ENCODE results near the gene C1QTNF7.
A peak's percentile ranks its signal among the peaks of the same experiment; 100 is the strongest.

The C1QTNF7 gene

GRCh38 chr4:15479089-15479912, 51.5 kb downstream of the C1QTNF7 start:
- 5 to 6% methylated on average over 11 of the region's 11 CpGs for WGBS, 2 experiments

GRCh38 chr4:15479913-15480185, 52.0 kb downstream of the C1QTNF7 start:
- no peaks in the 10 kb centered on the region for H3K9me3 ChIP-seq (ENCODE audit: control insufficient read depth, low read length)

More at GRCh38 chr4:15479089-15479912, 51.5 kb downstream of the C1QTNF7 start:
- Histone ChIP-seq H3K9me3 (ENCODE audit: control insufficient read depth, low read length) (no peaks in the 10 kb centered on the region), H3K27ac (ENCODE audit: insufficient read depth, low read depth, low read length, poor library complexity, severe bottlenecking) (peak overlapping the region; percentile 89), H3K4me1 (ENCODE audit: control insufficient read depth, insufficient read depth, low read length) (peaks cover 7% of the 10 kb centered on the region), H3K36me3 (ENCODE audit: control insufficient read depth, insufficient read depth, low read length) (no peaks in the 10 kb centered on the region), H3K4me3 (ENCODE audit: insufficient read depth, low read depth, low read length) (peak overlapping the region; percentile 49), H3K27me3 (ENCODE audit: control insufficient read depth, insufficient read depth, low read length, poor library complexity, severe bottlenecking) (no peaks in the 10 kb centered on the region)

GRCh38 chr4:15481961-15482745, 54.3 kb downstream of the C1QTNF7 start:
- no peaks in the 10 kb centered on the region for H3K36me3 ChIP-seq (ENCODE audit: control insufficient read depth, insufficient read depth, low read length)
- H3K9me3 ChIP-seq (ENCODE audit: control insufficient read depth, low read length): no peaks in the 10 kb centered on the region
- H3K4me3 ChIP-seq (ENCODE audit: insufficient read depth, low read depth, low read length): no peak overlapping the region
- H3K4me1 ChIP-seq (ENCODE audit: control insufficient read depth, insufficient read depth, low read length): peaks cover 7% of the 10 kb centered on the region
- WGBS, 2 experiments: 94 to 100% methylated on average over 1 to 2 of the region's 2 CpGs
- H3K27me3 ChIP-seq (ENCODE audit: control insufficient read depth, insufficient read depth, low read length, poor library complexity, severe bottlenecking): no peaks in the 10 kb centered on the region
- no peak overlapping the region for H3K27ac ChIP-seq (ENCODE audit: insufficient read depth, low read depth, low read length, poor library complexity, severe bottlenecking)

More at GRCh38 chr4:15479913-15480185, 52.0 kb downstream of the C1QTNF7 start:
- peaks cover 7% of the 10 kb centered on the region for H3K4me1 ChIP-seq (ENCODE audit: control insufficient read depth, insufficient read depth, low read length)
- no peaks in the 10 kb centered on the region for H3K27me3 ChIP-seq (ENCODE audit: control insufficient read depth, insufficient read depth, low read length, poor library complexity, severe bottlenecking)
- WGBS, 2 experiments: 76 to 77% methylated on average over 3 of the region's 3 CpGs
- H3K4me3 ChIP-seq (ENCODE audit: insufficient read depth, low read depth, low read length): peak overlapping the region; percentile 49
- H3K36me3 ChIP-seq (ENCODE audit: control insufficient read depth, insufficient read depth, low read length): no peaks in the 10 kb centered on the region
- H3K27ac ChIP-seq (ENCODE audit: insufficient read depth, low read depth, low read length, poor library complexity, severe bottlenecking): no peak overlapping the region

GRCh38 chr4:15482842-15483241, 55.0 kb downstream of the C1QTNF7 start:
- H3K4me1 ChIP-seq (ENCODE audit: control insufficient read depth, insufficient read depth, low read length): peaks cover 7% of the 10 kb centered on the region
- H3K36me3 ChIP-seq (ENCODE audit: control insufficient read depth, insufficient read depth, low read length): no peaks in the 10 kb centered on the region
- no peaks in the 10 kb centered on the region for H3K27me3 ChIP-seq (ENCODE audit: control insufficient read depth, insufficient read depth, low read length, poor library complexity, severe bottlenecking)
- H3K27ac ChIP-seq (ENCODE audit: insufficient read depth, low read depth, low read length, poor library complexity, severe bottlenecking): no peak overlapping the region
- 79 to 90% methylated on average over 2 of the region's 2 CpGs for WGBS, 2 experiments
- no peak overlapping the region for H3K4me3 ChIP-seq (ENCODE audit: insufficient read depth, low read depth, low read length)
- no peaks in the 10 kb centered on the region for H3K9me3 ChIP-seq (ENCODE audit: control insufficient read depth, low read length)

GRCh38 chr4:15488136-15488535, 60.3 kb downstream of the C1QTNF7 start:
- Histone ChIP-seq H3K4me1 (ENCODE audit: control insufficient read depth, insufficient read depth, low read length) (no peaks in the 10 kb centered on the region), H3K27me3 (ENCODE audit: control insufficient read depth, insufficient read depth, low read length, poor library complexity, severe bottlenecking) (no peaks in the 10 kb centered on the region), H3K36me3 (ENCODE audit: control insufficient read depth, insufficient read depth, low read length) (no peaks in the 10 kb centered on the region), H3K27ac (ENCODE audit: insufficient read depth, low read depth, low read length, poor library complexity, severe bottlenecking) (no peak overlapping the region), H3K9me3 (ENCODE audit: control insufficient read depth, low read length) (no peaks in the 10 kb centered on the region), H3K4me3 (ENCODE audit: insufficient read depth, low read depth, low read length) (no peak overlapping the region)

- 89 to 93% methylated on average over 5 of the region's 6 CpGs for WGBS, 2 experiments
- Histone ChIP-seq H3K4me1 (ENCODE audit: control insufficient read depth, insufficient read depth, low read length) (no peaks in the 10 kb centered on the region), H3K36me3 (ENCODE audit: control insufficient read depth, insufficient read depth, low read length) (no peaks in the 10 kb centered on the region), H3K27ac (ENCODE audit: insufficient read depth, low read depth, low read length, poor library complexity, severe bottlenecking) (no peak overlapping the region), H3K9me3 (ENCODE audit: control insufficient read depth, low read length) (no peaks in the 10 kb centered on the region), H3K4me3 (ENCODE audit: insufficient read depth, low read depth, low read length) (no peak overlapping the region), H3K27me3 (ENCODE audit: control insufficient read depth, insufficient read depth, low read length, poor library complexity, severe bottlenecking) (no peaks in the 10 kb centered on the region)
These were observed 61.0 kb downstream of the C1QTNF7 start for GRCh38 chr4:15488658-15489470.

- H3K27ac ChIP-seq (ENCODE audit: insufficient read depth, low read depth, low read length, poor library complexity, severe bottlenecking): no peak overlapping the region
- H3K27me3 ChIP-seq (ENCODE audit: control insufficient read depth, insufficient read depth, low read length, poor library complexity, severe bottlenecking): no peaks in the 10 kb centered on the region
- H3K4me1 ChIP-seq (ENCODE audit: control insufficient read depth, insufficient read depth, low read length): no peaks in the 10 kb centered on the region
- H3K36me3 ChIP-seq (ENCODE audit: control insufficient read depth, insufficient read depth, low read length): no peaks in the 10 kb centered on the region
- H3K9me3 ChIP-seq (ENCODE audit: control insufficient read depth, low read length): no peaks in the 10 kb centered on the region
- no peak overlapping the region for H3K4me3 ChIP-seq (ENCODE audit: insufficient read depth, low read depth, low read length)
- WGBS, 2 experiments: 91 to 93% methylated on average over 2 of the region's 2 CpGs
These were observed 61.7 kb downstream of the C1QTNF7 start for GRCh38 chr4:15489551-15489950.

GRCh38 chr4:15493411-15493810, 65.6 kb downstream of the C1QTNF7 start:
- no peak overlapping the region for H3K4me3 ChIP-seq (ENCODE audit: insufficient read depth, low read depth, low read length)
- no peaks in the 10 kb centered on the region for H3K27me3 ChIP-seq (ENCODE audit: control insufficient read depth, insufficient read depth, low read length, poor library complexity, severe bottlenecking)
- no peaks in the 10 kb centered on the region for H3K4me1 ChIP-seq (ENCODE audit: control insufficient read depth, insufficient read depth, low read length)
- no peak overlapping the region for H3K27ac ChIP-seq (ENCODE audit: insufficient read depth, low read depth, low read length, poor library complexity, severe bottlenecking)
- H3K36me3 ChIP-seq (ENCODE audit: control insufficient read depth, insufficient read depth, low read length): no peaks in the 10 kb centered on the region
- H3K9me3 ChIP-seq (ENCODE audit: control insufficient read depth, low read length): no peaks in the 10 kb centered on the region

- WGBS, 2 experiments: 100% methylated on average over 1 of the region's 1 CpG
- H3K4me3 ChIP-seq (ENCODE audit: insufficient read depth, low read depth, low read length): no peak overlapping the region
- H3K9me3 ChIP-seq (ENCODE audit: control insufficient read depth, low read length): no peaks in the 10 kb centered on the region
- H3K27ac ChIP-seq (ENCODE audit: insufficient read depth, low read depth, low read length, poor library complexity, severe bottlenecking): no peak overlapping the region
- no peaks in the 10 kb centered on the region for H3K4me1 ChIP-seq (ENCODE audit: control insufficient read depth, insufficient read depth, low read length)
- H3K27me3 ChIP-seq (ENCODE audit: control insufficient read depth, insufficient read depth, low read length, poor library complexity, severe bottlenecking): no peaks in the 10 kb centered on the region
- H3K36me3 ChIP-seq (ENCODE audit: control insufficient read depth, insufficient read depth, low read length): no peaks in the 10 kb centered on the region
These were observed 67.8 kb downstream of the C1QTNF7 start for GRCh38 chr4:15495621-15496020.
